ENCODE data around the gene PLPPR1.
A peak's percentile ranks its signal among the peaks of the same experiment; 100 is the strongest.
"Not testable (repeated sequence)": the region's sequence is repeated elsewhere in the genome, so short reads cannot be mapped to it uniquely, and the experiment has no call there.

The PLPPR1 gene

DNA sequence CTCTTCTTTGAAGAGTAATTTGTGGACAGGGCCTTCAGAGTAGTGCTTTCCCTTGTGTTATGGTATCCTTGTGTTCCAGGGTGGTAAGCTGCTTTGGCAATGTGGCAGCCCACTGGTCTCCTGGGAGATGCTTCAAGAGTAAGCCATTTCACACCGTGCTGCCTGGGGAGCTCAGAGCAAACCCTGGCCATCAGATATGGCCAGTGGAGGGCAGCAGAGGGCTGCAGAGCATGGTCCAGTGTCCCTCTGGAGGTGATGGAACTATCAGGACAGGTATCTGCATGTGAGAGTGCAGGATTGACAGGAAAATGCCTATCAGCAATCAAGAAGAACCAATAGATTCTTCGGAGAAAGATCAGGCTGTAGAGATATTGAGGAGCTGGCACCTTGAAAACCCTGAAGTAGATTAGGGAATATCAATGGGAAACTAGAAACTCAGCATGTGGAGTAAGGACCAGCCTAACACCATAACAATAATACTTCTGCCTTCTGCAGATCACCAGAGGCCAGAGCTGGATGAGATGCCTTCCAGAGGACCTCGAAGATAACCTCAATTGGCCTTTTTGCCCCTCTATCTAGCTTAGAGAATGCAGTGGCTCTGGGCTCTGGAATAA is 90.8 kb downstream of the PLPPR1 start:
- TF ChIP-seq, protein P1, sequence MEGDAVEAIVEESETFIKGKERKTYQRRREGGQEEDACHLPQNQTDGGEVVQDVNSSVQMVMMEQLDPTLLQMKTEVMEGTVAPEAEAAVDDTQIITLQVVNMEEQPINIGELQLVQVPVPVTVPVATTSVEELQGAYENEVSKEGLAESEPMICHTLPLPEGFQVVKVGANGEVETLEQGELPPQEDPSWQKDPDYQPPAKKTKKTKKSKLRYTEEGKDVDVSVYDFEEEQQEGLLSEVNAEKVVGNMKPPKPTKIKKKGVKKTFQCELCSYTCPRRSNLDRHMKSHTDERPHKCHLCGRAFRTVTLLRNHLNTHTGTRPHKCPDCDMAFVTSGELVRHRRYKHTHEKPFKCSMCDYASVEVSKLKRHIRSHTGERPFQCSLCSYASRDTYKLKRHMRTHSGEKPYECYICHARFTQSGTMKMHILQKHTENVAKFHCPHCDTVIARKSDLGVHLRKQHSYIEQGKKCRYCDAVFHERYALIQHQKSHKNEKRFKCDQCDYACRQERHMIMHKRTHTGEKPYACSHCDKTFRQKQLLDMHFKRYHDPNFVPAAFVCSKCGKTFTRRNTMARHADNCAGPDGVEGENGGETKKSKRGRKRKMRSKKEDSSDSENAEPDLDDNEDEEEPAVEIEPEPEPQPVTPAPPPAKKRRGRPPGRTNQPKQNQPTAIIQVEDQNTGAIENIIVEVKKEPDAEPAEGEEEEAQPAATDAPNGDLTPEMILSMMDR (IDR thresholded peaks at IDR 0.05; ENCODE audit: insufficient read depth, low read length, poor library complexity, severe bottlenecking) = peak; percentile 52
- TF ChIP-seq EZH2phosphoT487 (conservative IDR thresholded peaks at IDR 0.05; ENCODE audit: low read length) = no peak
- Histone ChIP-seq H3K9me2 (replicated peaks; ENCODE audit: insufficient read depth, low read length) (no peaks in the 10 kb centered on the region), H3K36me3 (ENCODE audit: low read length) (no peaks in the 10 kb centered on the region), H3K27ac (ENCODE audit: low read depth, low read length) (no peak overlapping the region), H3K79me2 (ENCODE audit: insufficient read depth, low read length) (no peaks in the 10 kb centered on the region), H3K4me2 (ENCODE audit: low read depth, low read length, poor library complexity, severe bottlenecking) (no peak overlapping the region), H3K27me3 (ENCODE audit: low read length) (no peaks in the 10 kb centered on the region), H3K4me3 (ENCODE audit: insufficient read depth, low read length, poor library complexity, severe bottlenecking) (no peak overlapping the region), H3K9ac (ENCODE audit: low read length) (no peak overlapping the region), H2AFZ (ENCODE audit: low read depth, low read length, severe bottlenecking) (no peak overlapping the region), H4K20me1 (ENCODE audit: low read depth, low read length) (no peaks in the 10 kb centered on the region), H3F3A (ENCODE audit: insufficient read depth) (no peaks in the 10 kb centered on the region), H3K9me3 (ENCODE audit: insufficient read depth, low read length) (no peaks in the 10 kb centered on the region)

DNA sequence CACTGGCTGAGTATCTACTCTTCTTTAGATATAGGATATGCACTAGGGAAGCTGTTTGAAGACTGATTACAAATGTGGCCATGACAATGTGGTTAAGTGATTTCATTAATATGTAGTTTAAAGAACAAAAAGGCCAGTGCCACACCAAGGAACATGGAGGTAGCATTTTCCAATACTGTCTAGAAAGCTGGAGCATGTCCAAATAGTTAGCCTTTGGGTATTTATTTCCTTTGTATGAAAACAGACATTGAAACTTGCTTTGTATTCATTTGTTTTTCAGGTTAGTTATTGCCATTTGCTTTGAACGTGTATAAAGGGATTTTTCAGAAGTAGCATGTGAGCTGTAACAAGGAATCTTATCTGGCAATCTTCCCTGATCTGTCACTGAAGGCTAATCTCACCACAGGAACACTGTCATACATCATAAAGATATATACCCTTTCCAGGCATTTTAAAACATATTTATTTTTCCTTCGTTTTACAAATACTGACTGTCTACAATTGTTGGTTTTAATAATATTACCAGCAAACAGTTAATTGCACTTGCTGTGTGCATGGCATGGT is 93.4 kb downstream of the PLPPR1 start:
- Histone ChIP-seq H3K79me2 (ENCODE audit: insufficient read depth, low read length) (no peaks in the 10 kb centered on the region), H3K9me3 (ENCODE audit: insufficient read depth, low read length) (no peaks in the 10 kb centered on the region), H3K36me3 (ENCODE audit: low read length) (no peaks in the 10 kb centered on the region), H3K27ac (ENCODE audit: low read depth, low read length) (no peak overlapping the region), H3K9ac (ENCODE audit: low read length) (no peak overlapping the region), H3F3A (ENCODE audit: insufficient read depth) (no peaks in the 10 kb centered on the region), H2AFZ (ENCODE audit: low read depth, low read length, severe bottlenecking) (no peak overlapping the region), H3K9me2 (replicated peaks; ENCODE audit: insufficient read depth, low read length) (no peaks in the 10 kb centered on the region), H3K4me3 (ENCODE audit: insufficient read depth, low read length, poor library complexity, severe bottlenecking) (no peak overlapping the region), H3K27me3 (ENCODE audit: low read length) (no peaks in the 10 kb centered on the region), H4K20me1 (ENCODE audit: low read depth, low read length) (no peaks in the 10 kb centered on the region), H3K4me2 (ENCODE audit: low read depth, low read length, poor library complexity, severe bottlenecking) (no peak overlapping the region)
- no peak for TF ChIP-seq EZH2phosphoT487 (conservative IDR thresholded peaks at IDR 0.05; ENCODE audit: low read length)
- TF ChIP-seq, protein P1 (IDR thresholded peaks at IDR 0.05; ENCODE audit: insufficient read depth, low read length, poor library complexity, severe bottlenecking) = no peak

DNA sequence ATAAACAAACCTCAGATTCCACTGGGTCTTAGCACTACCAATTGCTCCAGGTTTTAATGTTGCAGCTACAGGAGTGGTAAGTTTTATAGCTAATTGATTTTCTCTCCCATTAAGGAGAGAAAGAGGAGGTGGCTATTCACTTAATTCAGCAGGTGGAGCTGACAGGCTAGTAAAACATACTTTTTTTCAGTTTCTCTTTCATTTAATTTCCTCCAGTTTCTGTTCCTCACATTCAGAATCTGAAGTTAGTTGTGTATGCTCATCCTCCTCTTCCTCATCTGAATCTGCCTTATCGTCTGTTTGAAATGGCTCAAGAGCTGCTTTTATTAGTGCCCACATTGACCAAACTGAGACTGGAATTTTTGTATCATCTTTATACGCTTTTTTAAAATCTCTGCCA is 98.0 kb downstream of the PLPPR1 start:
- Histone ChIP-seq H3K4me3 (ENCODE audit: insufficient read depth, low read length, poor library complexity, severe bottlenecking) (no peak overlapping the region), H3K9me3 (ENCODE audit: insufficient read depth, low read length) (no peaks in the 10 kb centered on the region), H3K27me3 (ENCODE audit: low read length) (no peaks in the 10 kb centered on the region), H3K79me2 (ENCODE audit: insufficient read depth, low read length) (no peaks in the 10 kb centered on the region), H3K36me3 (ENCODE audit: low read length) (no peaks in the 10 kb centered on the region), H3K9ac (ENCODE audit: low read length) (no peak overlapping the region), H3F3A (ENCODE audit: insufficient read depth) (no peaks in the 10 kb centered on the region), H3K9me2 (replicated peaks; ENCODE audit: insufficient read depth, low read length) (no peaks in the 10 kb centered on the region), H4K20me1 (ENCODE audit: low read depth, low read length) (no peaks in the 10 kb centered on the region), H3K4me2 (ENCODE audit: low read depth, low read length, poor library complexity, severe bottlenecking) (no peak overlapping the region), H3K27ac (ENCODE audit: low read depth, low read length) (no peak overlapping the region), H2AFZ (ENCODE audit: low read depth, low read length, severe bottlenecking) (no peak overlapping the region)
- TF ChIP-seq EZH2phosphoT487 (conservative IDR thresholded peaks at IDR 0.05; ENCODE audit: low read length) = no peak
- TF ChIP-seq, protein P1 (IDR thresholded peaks at IDR 0.05; ENCODE audit: insufficient read depth, low read length, poor library complexity, severe bottlenecking) = no peak

DNA sequence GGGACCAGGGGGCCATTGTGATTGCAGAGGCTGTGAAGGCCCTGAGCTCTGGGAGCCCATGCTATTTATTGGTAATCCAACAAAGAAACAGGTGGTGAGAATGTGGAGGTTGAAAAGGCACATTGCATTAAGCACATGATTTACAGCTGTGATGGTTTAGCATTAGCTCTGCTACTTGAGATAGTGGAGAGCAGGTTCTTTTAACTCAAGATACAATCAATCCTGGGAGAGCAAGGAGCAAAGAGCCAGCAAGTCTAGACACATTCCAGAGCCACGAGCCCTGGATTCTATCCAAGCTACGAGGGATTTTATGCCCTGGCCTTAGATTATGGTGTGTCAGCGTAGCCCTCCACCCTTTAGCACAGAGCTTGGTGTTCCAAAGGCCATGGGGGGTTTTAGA is 98.8 kb downstream of the PLPPR1 start:
- not testable (repeated sequence) for H3K27me3 ChIP-seq (ENCODE audit: low read length); H3K4me3 ChIP-seq (ENCODE audit: insufficient read depth, low read length, poor library complexity, severe bottlenecking)

More for the DNA sequence above, 98.8 kb downstream of the PLPPR1 start:
- not testable (repeated sequence) for H3K9me3 ChIP-seq (ENCODE audit: insufficient read depth, low read length); H2AFZ ChIP-seq (ENCODE audit: low read depth, low read length, severe bottlenecking); H3F3A ChIP-seq (ENCODE audit: insufficient read depth); H4K20me1 ChIP-seq (ENCODE audit: low read depth, low read length); H3K4me2 ChIP-seq (ENCODE audit: low read depth, low read length, poor library complexity, severe bottlenecking); H3K9me2 ChIP-seq (replicated peaks; ENCODE audit: insufficient read depth, low read length); H3K9ac ChIP-seq (ENCODE audit: low read length); H3K79me2 ChIP-seq (ENCODE audit: insufficient read depth, low read length); H3K36me3 ChIP-seq (ENCODE audit: low read length); H3K27ac ChIP-seq (ENCODE audit: low read depth, low read length)

Measured in SU-DHL-6 (cell line).